HPDE6-E6E7 (cell line): ENCODE data around the gene RPA3.
A peak's percentile ranks its signal among the peaks of the same experiment; 100 is the strongest.

Source experiments
- DNase-seq: peaks from one replicate; pipeline ENCODE4 v3.0.0; 2011; ENCODE audit warnings: missing footprints; ENCODE audit errors: extremely low spot score

The RPA3 gene

GRCh38 chr7:7653593-7654187 lies 64.7 kb downstream of the RPA3 start:
- DNase-seq, result no peak

- DNase-seq, result no peak
These were observed 65.4 kb downstream of the RPA3 start for GRCh38 chr7:7652798-7653540.

GRCh38 chr7:7651479-7651878 lies 66.9 kb downstream of the RPA3 start:
- no peak for DNase-seq

- DNase-seq, result no peak
These were observed 67.7 kb downstream of the RPA3 start for GRCh38 chr7:7650682-7651206.

- no peak for DNase-seq
These were observed 70.8 kb downstream of the RPA3 start for GRCh38 chr7:7647495-7648036.

- no peak for DNase-seq
These were observed 76.3 kb downstream of the RPA3 start for GRCh38 chr7:7642081-7642480.

GRCh38 chr7:7641129-7641663 lies 77.2 kb downstream of the RPA3 start:
- DNase-seq, result peak; percentile 20

- peak; percentile 96 for DNase-seq
These were observed 77.9 kb downstream of the RPA3 start, which contains the start of gene UMAD1 for GRCh38 chr7:7640221-7641128. UMAD1 (plus strand) TSS chr7:7640752; CDS start chr7:7673372, 32,620 bp downstream.

- DNase-seq, result no peak
These were observed 78.6 kb downstream of the RPA3 start for GRCh38 chr7:7639847-7640220.

- DNase-seq, result no peak
These were observed 79.0 kb downstream of the RPA3 start for GRCh38 chr7:7639421-7639820.

- DNase-seq, result no peak
These were observed 87.6 kb downstream of the RPA3 start for GRCh38 chr7:7630626-7631329.

GRCh38 chr7:7628476-7628875 lies 89.9 kb downstream of the RPA3 start:
- no peak for DNase-seq

- DNase-seq, result no peak
These were observed 97.7 kb downstream of the RPA3 start for GRCh38 chr7:7620644-7621210.

- no peak for DNase-seq
These were observed 98.2 kb downstream of the RPA3 start for GRCh38 chr7:7620236-7620635.

GRCh38 chr7:7618410-7618809 lies 100.0 kb downstream of the RPA3 start:
- no peak for DNase-seq

- no peak for DNase-seq
These were observed 100.9 kb downstream of the RPA3 start for GRCh38 chr7:7617550-7617949.

GRCh38 chr7:7614018-7614741 lies 104.2 kb downstream of the RPA3 start:
- no peak for DNase-seq

- DNase-seq, result no peak
These were observed 105.2 kb downstream of the RPA3 start for GRCh38 chr7:7613210-7613609.

GRCh38 chr7:7612519-7612918 lies 105.9 kb downstream of the RPA3 start:
- no peak for DNase-seq

- no peak for DNase-seq
These were observed 109.1 kb downstream of the RPA3 start for GRCh38 chr7:7609330-7609729.
